Measurements from ENCODE around the gene ALDH7A1. TPM values are rescaled to one million over a fixed set of nuclear protein-coding genes. Genes with fewer than 3 reads are reported as not detected.
A peak's percentile ranks its signal among the peaks of the same experiment; 100 is the strongest.

ALDH7A1 gene
- total RNA-seq, 1 experiment from 2014 or later = 148 TPM

- Histone ChIP-seq H3K4me2 (ENCODE audit: insufficient read depth, insufficient read length, low read length) (no peak overlapping the region), H4K91ac (ENCODE audit: insufficient read length, low read depth, low read length) (no peak overlapping the region), H3K9me3 (ENCODE audit: control insufficient read depth, low read depth, low read length) (no peaks in the 10 kb centered on the region), H2BK20ac (ENCODE audit: low read depth, low read length, poor library complexity, severe bottlenecking) (no peak overlapping the region), H3K4ac (ENCODE audit: low read depth, low read length) (no peak overlapping the region), H3K79me2 (ENCODE audit: insufficient read depth, low read length) (no peaks in the 10 kb centered on the region), H2BK12ac (ENCODE audit: insufficient read length, low read depth, low read length) (no peak overlapping the region), H3T11ph (ENCODE audit: low read length) (no peak overlapping the region), H3K14ac (ENCODE audit: insufficient read depth, low read length) (no peak overlapping the region), H3K9ac (ENCODE audit: extremely low read depth, insufficient read length, low read length) (no peak overlapping the region), H2BK120ac (ENCODE audit: low read depth, low read length, poor library complexity, severe bottlenecking) (no peak overlapping the region), H4K20me1 (ENCODE audit: control insufficient read depth, insufficient read depth, insufficient read length) (no peaks in the 10 kb centered on the region), H3K18ac (ENCODE audit: insufficient read length, low read depth, low read length) (no peak overlapping the region), H3K56ac (ENCODE audit: insufficient read length, low read depth, low read length) (no peak overlapping the region), H4K5ac (ENCODE audit: insufficient read length, low read depth, low read length) (no peak overlapping the region), H3K4me1 (ENCODE audit: insufficient read depth, low read length) (no peaks in the 10 kb centered on the region), H3K23me2 (ENCODE audit: insufficient read length, low read depth, low read length, poor library complexity, severe bottlenecking) (no peaks in the 10 kb centered on the region), H2AFZ (ENCODE audit: low read length) (peak overlapping the region; percentile 15), H3K79me1 (ENCODE audit: insufficient read depth, low read depth, low read length, poor library complexity, severe bottlenecking) (no peaks in the 10 kb centered on the region), H2AK5ac (ENCODE audit: insufficient read length, low read length) (no peak overlapping the region), H3K27ac (ENCODE audit: insufficient read length, low read depth, low read length) (no peak overlapping the region), H3K27me3 (ENCODE audit: insufficient read depth, low read length) (no peaks in the 10 kb centered on the region), H2BK15ac (ENCODE audit: low read depth, low read length) (no peak overlapping the region), H2BK5ac (ENCODE audit: insufficient read length, low read length) (no peak overlapping the region), H3K23ac (ENCODE audit: insufficient read length, low read depth, low read length) (no peak overlapping the region), H4K8ac (replicated peaks; ENCODE audit: insufficient read length, low read depth, low read length) (no peak overlapping the region)
- Mint-ChIP-seq H3K4me1 (peaks cover 6% of the 10 kb centered on the region in 2 experiments), H3K36me3 (ENCODE audit: insufficient read depth in 1 of 3, low read depth in 3 of 3) (no peaks in the 10 kb centered on the region; a peak in 1 of 7 replicates), H3K27me3 (ENCODE audit: low read depth) (no peaks in the 10 kb centered on the region), H3K27ac (peak overlapping the region in 2 of 3 experiments; percentile 29 to 68; a peak in 4 of 7 replicates), H3K9me3 (peaks cover 2 to 3% of the 10 kb centered on the region in 2 experiments; a peak in 1 of 5 replicates), H3K4me3 (peak overlapping the region in 1 of 2 experiments; percentile 7; a peak in 1 of 5 replicates)
- no peak for TF ChIP-seq CTCF (conservative IDR thresholded peaks at IDR 0.05)
- DNase-seq = peak; percentile 76
- WGBS (ENCODE audit: extremely low coverage, insufficient read length, low lambda C conversion rate) = no CpG with 5 or more reads among the region's 5 CpGs
Measured at GRCh38 chr5:126525630-126526245, 69.3 kb downstream of the ALDH7A1 start.
